Left kidney (tissue), 2 donors: ENCODE data around the gene EPHA3. TPM values are rescaled to one million over a fixed set of nuclear protein-coding genes. Genes with fewer than 3 reads are reported as not detected.
A peak's percentile ranks its signal among the peaks of the same experiment; 100 is the strongest.
"Not testable (repeated sequence)": the region's sequence is repeated elsewhere in the genome, so short reads cannot be mapped to it uniquely, and the experiment has no call there.

ENCODE experiments used
- DNase-seq: peaks from one replicate; pipeline ENCODE4 v3.0.0-alpha.2; 2013
- polyA plus RNA-seq: library from polyadenylated mRNA; unstranded; fragments of 120-200 nt; gene quantifications from one replicate; pipeline ENCODE4 v1.2.1, GENCODE V29; 2013; ENCODE audit not compliant: insufficient read length

The EPHA3 gene
- polyA plus RNA-seq, 1 donor: 5.1 TPM

GRCh38 chr3:89287902-89288508, 180.6 kb downstream of the EPHA3 start:
- DNase-seq: no peak

GRCh38 chr3:89289574-89290190, 182.3 kb downstream of the EPHA3 start:
- DNase-seq: no peak

GRCh38 chr3:89297199-89297598, 189.8 kb downstream of the EPHA3 start:
- DNase-seq: no peak

GRCh38 chr3:89300526-89300925, 193.1 kb downstream of the EPHA3 start:
- no peak for DNase-seq

GRCh38 chr3:89300981-89301380, 193.6 kb downstream of the EPHA3 start:
- no peak for DNase-seq

- no peak for DNase-seq
These were observed 196.3 kb downstream of the EPHA3 start for GRCh38 chr3:89303701-89304100.

GRCh38 chr3:89306540-89306939, 199.1 kb downstream of the EPHA3 start:
- no peak for DNase-seq

GRCh38 chr3:89311581-89311980, 204.2 kb downstream of the EPHA3 start:
- DNase-seq: no peak

- no peak for DNase-seq
These were observed 204.7 kb downstream of the EPHA3 start for GRCh38 chr3:89312141-89312540.

- peak; percentile 25 for DNase-seq
These were observed 207.2 kb downstream of the EPHA3 start for GRCh38 chr3:89314454-89315098.

- no peak for DNase-seq
These were observed 208.5 kb downstream of the EPHA3 start for GRCh38 chr3:89315750-89316470.

- no peak for DNase-seq
These were observed 212.8 kb downstream of the EPHA3 start for GRCh38 chr3:89320186-89320585.

- DNase-seq: no peak
These were observed 219.6 kb downstream of the EPHA3 start for GRCh38 chr3:89326997-89327396.

GRCh38 chr3:89332386-89332785, 225.0 kb downstream of the EPHA3 start:
- DNase-seq: no peak

- DNase-seq: no peak
These were observed 225.4 kb downstream of the EPHA3 start for GRCh38 chr3:89332793-89333192.

GRCh38 chr3:89335693-89336092, 228.3 kb downstream of the EPHA3 start:
- no peak for DNase-seq

GRCh38 chr3:89340408-89340807, 233.0 kb downstream of the EPHA3 start:
- no peak for DNase-seq

GRCh38 chr3:89344076-89344475, 236.7 kb downstream of the EPHA3 start:
- DNase-seq: no peak

- DNase-seq: not testable (repeated sequence)
These were observed 243.5 kb downstream of the EPHA3 start for GRCh38 chr3:89350935-89351334.

GRCh38 chr3:89353465-89353864, 246.0 kb downstream of the EPHA3 start:
- DNase-seq: no peak

GRCh38 chr3:89358281-89358680, 250.9 kb downstream of the EPHA3 start:
- no peak for DNase-seq

GRCh38 chr3:89360156-89360555, 252.7 kb downstream of the EPHA3 start:
- no peak for DNase-seq

GRCh38 chr3:89362496-89362895, 255.1 kb downstream of the EPHA3 start:
- DNase-seq: no peak
